ENCODE data around the gene NAT8L. TPM values are rescaled to one million over a fixed set of nuclear protein-coding genes. Genes with fewer than 3 reads are reported as not detected.

NAT8L gene
- total and polyA plus RNA-seq, 4 donors, result 8.8 to 62.2 (median 37.1) TPM

GRCh38 chr4:2103127-2103842 lies 44.2 kb downstream of the NAT8L start:
- DNase-seq (ENCODE audit: low read depth in 4 of 6, low spot score in 6 of 6), result no peak
- Histone ChIP-seq H3K27ac (ENCODE audit: low read depth, low read length) (no peak overlapping the region), H3K9me3 (ENCODE audit: control insufficient read depth, insufficient read depth, low read length) (peaks cover 10% of the 10 kb centered on the region), H3K4me1 (ENCODE audit: control insufficient read depth, insufficient read depth, low read length) (no peaks in the 10 kb centered on the region), H3K36me3 (ENCODE audit: control insufficient read depth, insufficient read depth, low read length) (no peaks in the 10 kb centered on the region), H3K27me3 (ENCODE audit: control insufficient read depth, insufficient read depth, low read length) (no peaks in the 10 kb centered on the region), H3K4me3 (ENCODE audit: low read depth, low read length) (no peak overlapping the region)
- WGBS (ENCODE audit: insufficient coverage), result no CpG with 5 or more reads among the region's 5 CpGs

- no peaks in the 10 kb centered on the region for H3K36me3 ChIP-seq (ENCODE audit: control insufficient read depth, insufficient read depth, low read length)
- peaks cover 10% of the 10 kb centered on the region for H3K9me3 ChIP-seq (ENCODE audit: control insufficient read depth, insufficient read depth, low read length)
- DNase-seq (ENCODE audit: low read depth in 4 of 6, low spot score in 6 of 6), result no peak
- no peaks in the 10 kb centered on the region for H3K27me3 ChIP-seq (ENCODE audit: control insufficient read depth, insufficient read depth, low read length)
- H3K27ac ChIP-seq (ENCODE audit: low read depth, low read length), result no peak overlapping the region
- H3K4me1 ChIP-seq (ENCODE audit: control insufficient read depth, insufficient read depth, low read length), result no peaks in the 10 kb centered on the region
- H3K4me3 ChIP-seq (ENCODE audit: low read depth, low read length), result no peak overlapping the region
- WGBS (ENCODE audit: insufficient coverage), result no CpG with 5 or more reads among the region's 2 CpGs
Observed at GRCh38 chr4:2103843-2104547, 44.9 kb downstream of the NAT8L start.

- WGBS (ENCODE audit: insufficient coverage), result 75% methylated on average over 9 of the region's 9 CpGs
- Histone ChIP-seq H3K27ac (ENCODE audit: low read depth, low read length) (no peak overlapping the region), H3K27me3 (ENCODE audit: control insufficient read depth, insufficient read depth, low read length) (no peaks in the 10 kb centered on the region), H3K36me3 (ENCODE audit: control insufficient read depth, insufficient read depth, low read length) (no peaks in the 10 kb centered on the region), H3K4me1 (ENCODE audit: control insufficient read depth, insufficient read depth, low read length) (no peaks in the 10 kb centered on the region), H3K4me3 (ENCODE audit: low read depth, low read length) (no peak overlapping the region), H3K9me3 (ENCODE audit: control insufficient read depth, insufficient read depth, low read length) (peaks cover 10% of the 10 kb centered on the region)
- DNase-seq (ENCODE audit: low read depth in 4 of 6, low spot score in 6 of 6), result no peak
Observed at GRCh38 chr4:2104556-2105345, 45.6 kb downstream of the NAT8L start.

DNA sequence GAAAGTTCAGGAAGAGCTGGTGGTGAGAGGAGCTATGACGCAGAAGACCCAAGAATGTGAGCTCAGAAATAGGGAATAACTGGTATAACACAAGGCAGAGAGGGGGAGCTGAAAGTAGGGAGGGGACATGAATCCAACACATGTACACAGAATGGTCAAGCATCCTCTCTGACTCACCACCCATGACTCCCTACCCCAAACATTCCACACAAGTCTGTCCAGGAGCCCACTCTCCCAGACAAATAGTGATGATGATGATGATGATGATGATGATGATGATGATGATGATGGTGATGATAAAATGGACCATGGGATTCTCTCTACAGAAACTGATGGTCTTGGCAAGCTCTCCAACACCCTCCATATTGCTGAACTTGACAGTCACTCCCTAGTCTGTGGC lies 46.4 kb downstream of the NAT8L start:
- Histone ChIP-seq H3K4me3 (ENCODE audit: low read depth, low read length) (no peak overlapping the region), H3K9me3 (ENCODE audit: control insufficient read depth, insufficient read depth, low read length) (peaks cover 10% of the 10 kb centered on the region), H3K27ac (ENCODE audit: low read depth, low read length) (no peak overlapping the region), H3K4me1 (ENCODE audit: control insufficient read depth, insufficient read depth, low read length) (no peaks in the 10 kb centered on the region), H3K36me3 (ENCODE audit: control insufficient read depth, insufficient read depth, low read length) (no peaks in the 10 kb centered on the region), H3K27me3 (ENCODE audit: control insufficient read depth, insufficient read depth, low read length) (no peaks in the 10 kb centered on the region)
- DNase-seq (ENCODE audit: low read depth in 4 of 6, low spot score in 6 of 6), result no peak
- no CpG with 5 or more reads among the region's 1 CpG for WGBS (ENCODE audit: insufficient coverage)

DNA sequence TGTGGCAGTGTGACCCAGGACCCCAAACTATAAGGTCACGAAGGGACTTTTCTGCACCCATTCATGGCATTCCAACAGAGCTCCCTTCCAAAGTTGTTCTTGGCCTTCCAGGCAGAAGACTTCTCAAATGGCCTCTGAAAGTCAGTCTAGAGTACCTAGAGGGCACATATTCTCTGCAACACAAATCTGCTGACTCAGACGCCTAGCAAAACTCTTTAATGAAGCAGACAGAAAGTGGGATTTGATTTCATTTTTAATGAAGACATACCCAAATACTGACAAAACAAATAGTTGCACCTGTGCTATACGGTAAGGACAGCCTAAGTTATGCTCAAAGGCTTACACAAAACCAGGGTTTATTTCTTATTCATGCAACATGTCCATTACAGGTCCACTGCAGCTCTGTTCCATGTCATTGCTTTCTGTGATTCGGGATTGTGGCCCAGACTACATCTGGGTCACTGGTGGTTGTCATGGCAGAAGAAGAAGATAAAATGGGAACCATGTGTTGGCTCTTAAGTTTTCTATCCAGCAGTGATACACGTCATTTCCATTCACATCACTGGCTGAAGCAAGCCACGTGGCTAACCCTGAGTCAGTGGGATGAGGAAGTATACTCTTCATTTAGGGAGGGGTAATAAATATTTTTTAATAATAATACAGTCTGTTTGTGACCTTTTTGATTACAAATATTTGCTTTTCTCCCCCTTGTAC lies 57.7 kb downstream of the NAT8L start:
- Histone ChIP-seq H3K4me3 (ENCODE audit: low read depth, low read length) (no peak overlapping the region), H3K9me3 (ENCODE audit: control insufficient read depth, insufficient read depth, low read length) (no peaks in the 10 kb centered on the region), H3K27ac (ENCODE audit: low read depth, low read length) (no peak overlapping the region), H3K27me3 (ENCODE audit: control insufficient read depth, insufficient read depth, low read length) (no peaks in the 10 kb centered on the region), H3K4me1 (ENCODE audit: control insufficient read depth, insufficient read depth, low read length) (no peaks in the 10 kb centered on the region), H3K36me3 (ENCODE audit: control insufficient read depth, insufficient read depth, low read length) (no peaks in the 10 kb centered on the region)
- DNase-seq (ENCODE audit: low read depth in 4 of 6, low spot score in 6 of 6), result no peak
- WGBS (ENCODE audit: insufficient coverage), result 81% methylated on average over 2 of the region's 6 CpGs

Other genes starting within 250 kb of the NAT8L start
- gene LETM1, start 203.2 kb upstream of the NAT8L start, total RNA-seq, result 10 to 100 TPM; 29.3 to 50.0 TPM
- 10 to 100 TPM; 33.8 to 45.3 TPM for gene LETM1, start 203.2 kb upstream of the NAT8L start, polyA plus RNA-seq (ENCODE audit: insufficient read length in 2 of 2)
- 10 to 100 TPM; 59.0 to 82.5 TPM for gene NSD2, start 187.9 kb upstream of the NAT8L start, total RNA-seq
- 100 to 1,000 TPM in 1 of 2 donors, 10 to 100 TPM in 1; 85.7 to 102 TPM for gene NSD2, start 187.9 kb upstream of the NAT8L start, polyA plus RNA-seq (ENCODE audit: insufficient read length in 2 of 2)
- gene NELFA, start 50.4 kb upstream of the NAT8L start, total RNA-seq, result 10 to 100 TPM; 14.0 to 24.4 TPM
- 10 to 100 TPM; 49.5 to 54.5 TPM for gene NELFA, start 50.4 kb upstream of the NAT8L start, polyA plus RNA-seq (ENCODE audit: insufficient read length in 2 of 2)
- 10 to 100 TPM; 13.2 to 22.6 TPM for gene HAUS3, start 182.8 kb downstream of the NAT8L start, total RNA-seq
- gene HAUS3, start 182.8 kb downstream of the NAT8L start, polyA plus RNA-seq (ENCODE audit: insufficient read length in 2 of 2), result 10 to 100 TPM; 16.8 to 17.0 TPM
- gene POLN, start 182.8 kb downstream of the NAT8L start, total RNA-seq, result 1 to 10 TPM; 4.6 to 8.9 TPM
- 1 to 10 TPM; 4.8 to 8.9 TPM for gene POLN, start 182.8 kb downstream of the NAT8L start, polyA plus RNA-seq (ENCODE audit: insufficient read length in 2 of 2)
- gene MXD4, start 202.8 kb downstream of the NAT8L start, total RNA-seq, result 10 to 100 TPM; 22.4 to 56.7 TPM
- gene MXD4, start 202.8 kb downstream of the NAT8L start, polyA plus RNA-seq (ENCODE audit: insufficient read length in 2 of 2), result 100 to 1,000 TPM in 1 of 2 donors, 10 to 100 TPM in 1; 92.6 to 101 TPM

Measured in spinal cord (tissue), 10 donors.